WI38 (cell line): ENCODE data around the gene NMNAT2.
"Not testable (repeated sequence)": the region's sequence is repeated elsewhere in the genome, so short reads cannot be mapped to it uniquely, and the experiment has no call there.

Source experiments
- H3K4me3 ChIP-seq: 2 replicates; pipeline ENCODE4 v1.5.1; 2011; ENCODE audit warnings: low read depth, mild to moderate bottlenecking, control low read depth, low read length
- CTCF ChIP-seq: IDR thresholded peaks from 2 replicates; pipeline ENCODE4 v1.5.1; 2012; ENCODE audit warnings: low read depth, mild to moderate bottlenecking, control low read depth, low read length

The NMNAT2 gene

GRCh38 chr1:183438060-183438459, 19.9 kb upstream of the NMNAT2 start:
- TF ChIP-seq CTCF: no peak

GRCh38 chr1:183435497-183435896, 17.3 kb upstream of the NMNAT2 start:
- no peak overlapping the region for H3K4me3 ChIP-seq
- no peak for TF ChIP-seq CTCF

More at GRCh38 chr1:183438060-183438459, 19.9 kb upstream of the NMNAT2 start:
- H3K4me3 ChIP-seq: no peak overlapping the region

GRCh38 chr1:183433703-183434102, 15.5 kb upstream of the NMNAT2 start:
- no peak overlapping the region for H3K4me3 ChIP-seq
- no peak for TF ChIP-seq CTCF

GRCh38 chr1:183432548-183432875, 14.3 kb upstream of the NMNAT2 start:
- TF ChIP-seq CTCF: no peak
- no peak overlapping the region for H3K4me3 ChIP-seq

- no peak for TF ChIP-seq CTCF
- H3K4me3 ChIP-seq: no peak overlapping the region
These were observed 13.8 kb upstream of the NMNAT2 start for GRCh38 chr1:183431840-183432547.

- not testable (repeated sequence) for H3K4me3 ChIP-seq
These were observed 9.4 kb upstream of the NMNAT2 start for GRCh38 chr1:183427591-183427990.

- no peak overlapping the region for H3K4me3 ChIP-seq
- no peak for TF ChIP-seq CTCF
These were observed 6.5 kb upstream of the NMNAT2 start for GRCh38 chr1:183424691-183425090.

GRCh38 chr1:183423541-183423940, 5.4 kb upstream of the NMNAT2 start:
- H3K4me3 ChIP-seq: no peak overlapping the region
- no peak for TF ChIP-seq CTCF
